GM12864 (cell line): ENCODE measurements around the gene EP400.

Source experiments
- DNase-seq: peaks from one replicate; pipeline ENCODE4 v3.0.0-alpha.2; 2011; ENCODE audit warnings: low read depth
- H3K4me3 ChIP-seq: 2 replicates; pipeline ENCODE4 v1.5.1; 2011; ENCODE audit warnings: mild to moderate bottlenecking, low read depth, low read length, control low read depth
- CTCF ChIP-seq: IDR thresholded peaks from 2 replicates; pipeline ENCODE4 v1.5.1; 2011; ENCODE audit warnings: low read depth, mild to moderate bottlenecking, moderate library complexity, low read length, control low read depth, inconsistent platforms; ENCODE audit errors: missing control alignments

The EP400 gene

GRCh38 chr12:131918311-131919050 lies 31.3 kb upstream of the EP400 start:
- no peak for TF ChIP-seq CTCF
- no peak for DNase-seq
- no peak overlapping the region for H3K4me3 ChIP-seq

- no peak for TF ChIP-seq CTCF
- no peak overlapping the region for H3K4me3 ChIP-seq
Observed at GRCh38 chr12:131919051-131919347, 30.7 kb upstream of the EP400 start.

GRCh38 chr12:131919366-131920156 lies 30.2 kb upstream of the EP400 start:
- no peak for TF ChIP-seq CTCF
- no peak overlapping the region for H3K4me3 ChIP-seq
- DNase-seq: no peak

More at GRCh38 chr12:131919051-131919347, 30.7 kb upstream of the EP400 start:
- DNase-seq: no peak

- DNase-seq: no peak
- TF ChIP-seq CTCF: no peak
- H3K4me3 ChIP-seq: no peak overlapping the region
Observed at GRCh38 chr12:131920157-131920508, 29.6 kb upstream of the EP400 start.

- no peak for DNase-seq
- no peak for TF ChIP-seq CTCF
- no peak overlapping the region for H3K4me3 ChIP-seq
Observed at GRCh38 chr12:131920902-131921840, 28.6 kb upstream of the EP400 start.

- no peak for TF ChIP-seq CTCF
- no peak overlapping the region for H3K4me3 ChIP-seq
- no peak for DNase-seq
Observed at GRCh38 chr12:131921866-131922769, 27.6 kb upstream of the EP400 start.
